Tibial artery (tissue), 4 donors: ENCODE data around the gene FLT3LG.

Experiments
- DNase-seq, 2 donors: peaks; one replicate each; pipeline ENCODE4 v3.0.0-alpha.2; 2019
- H3K27ac ChIP-seq, 2 donors: fragments of 200-600 bp; sonication (generic) in 1 of 2; 1 replicate in 1 of 2; 2 replicates in 1 of 2; pipeline ENCODE4 v1.5.1; 2018 to 2019; ENCODE audit warnings: mild to moderate bottlenecking in 1 of 2
- H3K27me3 ChIP-seq, 2 donors: fragments of 200-600 bp; sonication (generic) in 1 of 2; one replicate each; pipeline versions ENCODE4 v1.5.1 to v1.6.0; 2016 to 2019
- H3K36me3 ChIP-seq, 3 donors: fragments of 200-600 bp; sonication (generic) in 2 of 3; one replicate each; pipeline ENCODE4 v1.5.1; 2016 to 2019; ENCODE audit warnings: mild to moderate bottlenecking in 2 of 3
- H3K4me1 ChIP-seq, 4 donors: fragments of 200-600 bp; sonication (generic) in 2 of 4; 1 replicate in 3 of 4; 2 replicates in 1 of 4; pipeline ENCODE4 v1.5.1; 2016 to 2019
- H3K4me3 ChIP-seq, 2 donors: fragments of 200-600 bp; sonication (generic) in 1 of 2; 1 replicate in 1 of 2; 2 replicates in 1 of 2; pipeline ENCODE4 v1.5.1; 2018 to 2019; ENCODE audit warnings: mild to moderate bottlenecking in 2 of 2
- H3K9me3 ChIP-seq, 3 donors: fragments of 200-600 bp; sonication (generic) in 1 of 3; one replicate each; pipeline ENCODE4 v1.5.1; 2016 to 2019
- CTCF ChIP-seq, 2 experiments: fragments of 200-600 bp in 1 of 2; fragments of 450-650 bp in 1 of 2; IDR thresholded peaks; one replicate each; pipeline ENCODE4 v1.5.1; 2017 to 2019; ENCODE audit warnings: antibody characterized with exemption in 2 of 2, mild to moderate bottlenecking in 1 of 2, moderate library complexity in 1 of 2
- intact Hi-C: fragments of 100-400 bp; cut with DNase I; formaldehyde crosslinking; loops from one replicate; pipeline ENCODE4 v1.15.0; 2023; ENCODE audit warnings: low total_unique reads

Gene FLT3LG

GRCh38 chr19:49512970-49513745, 39.1 kb downstream of the FLT3LG start:
- Histone ChIP-seq H3K4me3 (peak overlapping the region; percentile 68 to 82), H3K9me3 (no peaks in the 10 kb centered on the region), H3K27ac (peak overlapping the region; percentile 88 to 90), H3K36me3 (peaks cover 0 to 12% (median 0%) of the 10 kb centered on the region in 3 donors), H3K4me1 (peaks cover 0 to 28% (median 19%) of the 10 kb centered on the region in 4 donors), H3K27me3 (no peaks in the 10 kb centered on the region)
- DNase-seq: no peak
- no peak for TF ChIP-seq CTCF (IDR thresholded peaks at IDR 0.05)
- intact Hi-C loops: loop anchor here (5.0 kb wide), 1 partner anchor 164 kb away; the partner anchor contains the start of gene PRMT1

- Histone ChIP-seq H3K27me3 (no peaks in the 10 kb centered on the region), H3K36me3 (peaks cover 0 to 16% (median 0%) of the 10 kb centered on the region in 3 donors), H3K9me3 (no peaks in the 10 kb centered on the region), H3K27ac (peak overlapping the region; percentile 88 to 90), H3K4me3 (peak overlapping the region; percentile 68 to 82), H3K4me1 (peaks cover 0 to 28% (median 19%) of the 10 kb centered on the region in 4 donors)
- no peak for TF ChIP-seq CTCF (IDR thresholded peaks at IDR 0.05)
- intact Hi-C loops: loop anchor here (5.0 kb wide), 1 partner anchor 164 kb away; the partner anchor contains the start of gene PRMT1
- DNase-seq: no peak
Observed at GRCh38 chr19:49513746-49514118, 39.7 kb downstream of the FLT3LG start.

GRCh38 chr19:49514151-49514550, 40.1 kb downstream of the FLT3LG start:
- no peak for DNase-seq
- Histone ChIP-seq H3K27me3 (no peaks in the 10 kb centered on the region), H3K36me3 (peaks cover 0 to 19% (median 0%) of the 10 kb centered on the region in 3 donors), H3K27ac (peak overlapping the region in 1 of 2 donors; percentile 88), H3K4me3 (peak overlapping the region; percentile 68 to 82), H3K9me3 (no peaks in the 10 kb centered on the region), H3K4me1 (peaks cover 0 to 28% (median 19%) of the 10 kb centered on the region in 4 donors)
- no peak for TF ChIP-seq CTCF (IDR thresholded peaks at IDR 0.05)
- intact Hi-C loops: loop anchor here (5.0 kb wide), 1 partner anchor 163 kb away; the partner anchor contains the start of gene PRMT1

- Histone ChIP-seq H3K4me1 (peaks cover 0 to 28% (median 19%) of the 10 kb centered on the region in 4 donors), H3K27ac (no peak overlapping the region), H3K36me3 (peaks cover 0 to 32% (median 5%) of the 10 kb centered on the region in 3 donors), H3K9me3 (no peaks in the 10 kb centered on the region), H3K4me3 (no peak overlapping the region), H3K27me3 (no peaks in the 10 kb centered on the region)
- DNase-seq: peak; percentile 75 to 81
- intact Hi-C loops: no loop called here
- no peak for TF ChIP-seq CTCF (IDR thresholded peaks at IDR 0.05)
Observed at GRCh38 chr19:49515767-49516166, 41.8 kb downstream of the FLT3LG start.

DNA sequence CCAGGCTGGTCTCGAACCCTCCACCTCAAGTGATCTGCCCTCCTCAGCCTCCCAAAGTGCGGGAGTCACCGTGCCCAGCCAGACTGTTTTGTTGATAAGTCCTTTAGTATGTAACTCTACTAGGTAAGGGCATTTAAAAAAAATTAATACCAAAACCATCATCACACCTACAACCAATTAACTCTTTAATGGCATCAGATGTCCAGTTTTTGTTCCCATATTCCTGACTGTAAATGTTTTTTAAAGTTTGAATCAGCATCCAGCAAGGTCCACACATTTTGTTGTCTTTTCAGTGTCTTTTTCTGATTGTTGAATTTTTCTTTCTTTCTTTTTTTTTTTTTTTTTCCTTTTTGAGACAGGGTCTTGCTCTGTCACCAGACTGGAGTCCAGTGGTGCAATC, 44.0 kb downstream of the FLT3LG start:
- intact Hi-C loops: no loop called here
- Histone ChIP-seq H3K36me3 (peaks cover 0 to 47% (median 9%) of the 10 kb centered on the region in 3 donors), H3K27me3 (no peaks in the 10 kb centered on the region), H3K4me1 (peaks cover 0 to 19% (median 11%) of the 10 kb centered on the region in 4 donors), H3K9me3 (no peaks in the 10 kb centered on the region), H3K27ac (no peak overlapping the region), H3K4me3 (no peak overlapping the region)
- no peak for TF ChIP-seq CTCF (IDR thresholded peaks at IDR 0.05)
- no peak for DNase-seq
